Lower leg skin (tissue), 3 donors: ENCODE results near the gene SDK2.

Experiments
- CTCF ChIP-seq, 3 donors: fragments of 450-650 bp; IDR thresholded peaks; one replicate each; pipeline ENCODE4 v1.5.1; 2016; ENCODE audit warnings: antibody characterized with exemption in 3 of 3, mild to moderate bottlenecking in 3 of 3, moderate library complexity in 2 of 3
- POLR2A ChIP-seq, 2 donors: fragments of 450-650 bp; IDR thresholded peaks; one replicate each; pipeline ENCODE4 v1.6.1; 2016 to 2017; ENCODE audit warnings: antibody characterized with exemption in 2 of 2, mild to moderate bottlenecking in 1 of 2, moderate library complexity in 1 of 2

GRCh38 chr17:73380439-73381106 lies 263.7 kb downstream of the SDK2 start:
- TF ChIP-seq POLR2A (IDR thresholded peaks at IDR 0.05) = no peak
- TF ChIP-seq CTCF (IDR thresholded peaks at IDR 0.05) = no peak
